Glomerular visceral epithelial cell (primary cell): ENCODE data around the gene PROCA1.
"Not testable (repeated sequence)": the region's sequence is repeated elsewhere in the genome, so short reads cannot be mapped to it uniquely, and the experiment has no call there.

ENCODE experiments used
- DNase-seq: peaks from one replicate; pipeline ENCODE4 v3.0.0-alpha.2; 2016; ENCODE audit errors: extremely low spot score

PROCA1 gene

DNA sequence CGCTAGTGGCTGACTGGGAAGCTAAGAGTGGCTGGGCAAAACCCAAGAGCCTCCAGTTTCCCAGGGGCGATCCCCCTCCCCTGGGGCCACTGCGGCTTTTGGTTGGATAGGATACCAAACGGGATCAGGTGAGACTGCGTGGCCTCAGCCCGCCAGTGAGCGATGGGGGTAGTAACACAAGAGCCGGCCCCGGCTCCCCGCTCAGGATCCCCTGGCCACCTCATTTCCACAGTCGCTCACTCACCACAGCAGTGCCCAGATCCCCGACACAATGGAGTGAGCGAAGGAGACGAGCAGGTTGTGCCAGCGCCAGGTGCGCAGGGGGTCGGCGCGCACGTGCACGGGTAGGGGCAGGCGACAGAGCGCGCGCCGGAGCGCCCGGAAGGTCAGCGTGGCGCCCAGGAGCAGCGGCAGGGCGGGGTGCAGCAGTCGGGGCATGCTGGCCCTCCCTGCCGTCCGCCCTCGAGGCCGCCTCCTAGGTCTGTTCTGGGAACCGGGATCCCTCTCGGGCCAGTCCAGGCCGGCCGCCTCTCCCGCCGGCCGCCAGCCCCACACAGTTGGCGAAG, 14.1 kb upstream of the PROCA1 start:
- peak; percentile 91 for DNase-seq

DNA sequence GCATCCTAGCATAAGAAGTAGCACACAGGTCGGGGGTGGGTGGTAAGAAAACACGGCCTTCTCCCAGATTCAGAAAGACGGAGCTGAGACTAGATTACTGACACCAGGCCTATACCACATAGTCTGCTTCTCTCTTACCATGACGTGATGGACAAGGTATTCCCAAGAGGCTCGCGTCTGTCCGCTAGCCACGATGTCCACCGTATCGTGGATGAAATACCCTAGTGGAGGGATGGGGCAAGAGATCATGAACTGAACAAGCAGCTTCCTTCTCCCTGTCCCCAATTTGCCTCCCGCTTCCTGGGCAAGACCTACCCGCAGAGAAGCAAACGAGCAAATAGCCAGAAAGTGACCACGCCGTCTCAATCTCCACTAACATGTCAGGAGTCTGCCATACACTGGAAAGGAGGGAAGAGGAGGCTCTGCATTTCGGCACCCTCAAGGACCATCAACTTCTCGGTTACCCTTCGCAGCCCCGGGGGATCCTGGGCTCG, 13.5 kb upstream of the PROCA1 start:
- DNase-seq: peak; percentile 79

DNA sequence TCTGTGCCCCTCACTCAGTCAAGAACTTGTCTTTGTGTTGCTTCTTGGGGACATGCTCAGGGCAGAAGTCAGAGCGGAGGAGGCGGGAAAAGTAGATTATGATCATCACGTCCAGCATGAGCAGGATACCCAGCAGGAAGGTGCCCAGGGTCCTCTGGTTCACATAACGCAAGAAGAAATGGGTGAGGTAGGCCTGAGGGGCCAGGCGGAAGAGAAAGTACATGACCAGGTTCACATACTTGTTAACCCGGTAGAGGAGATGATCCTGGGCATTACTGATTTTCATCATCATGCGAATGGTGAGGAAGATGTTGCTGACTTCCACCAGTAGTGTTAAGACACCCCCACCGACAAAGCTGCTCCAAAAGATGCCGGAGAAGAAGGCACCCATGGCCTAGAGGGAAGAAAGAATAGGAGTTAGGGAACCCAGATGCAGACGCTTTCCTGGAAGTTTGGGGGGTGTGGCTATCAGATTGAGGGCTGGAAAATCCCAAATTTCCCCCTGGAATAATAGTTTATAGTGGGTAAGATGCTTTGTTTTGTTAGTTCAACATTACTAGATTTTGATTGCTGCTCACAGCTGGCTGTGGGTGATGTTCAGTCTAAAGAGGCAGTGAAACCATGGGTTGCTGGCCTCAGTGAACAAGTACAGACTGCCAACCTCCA, 12.9 kb upstream of the PROCA1 start:
- DNase-seq: no peak

DNA sequence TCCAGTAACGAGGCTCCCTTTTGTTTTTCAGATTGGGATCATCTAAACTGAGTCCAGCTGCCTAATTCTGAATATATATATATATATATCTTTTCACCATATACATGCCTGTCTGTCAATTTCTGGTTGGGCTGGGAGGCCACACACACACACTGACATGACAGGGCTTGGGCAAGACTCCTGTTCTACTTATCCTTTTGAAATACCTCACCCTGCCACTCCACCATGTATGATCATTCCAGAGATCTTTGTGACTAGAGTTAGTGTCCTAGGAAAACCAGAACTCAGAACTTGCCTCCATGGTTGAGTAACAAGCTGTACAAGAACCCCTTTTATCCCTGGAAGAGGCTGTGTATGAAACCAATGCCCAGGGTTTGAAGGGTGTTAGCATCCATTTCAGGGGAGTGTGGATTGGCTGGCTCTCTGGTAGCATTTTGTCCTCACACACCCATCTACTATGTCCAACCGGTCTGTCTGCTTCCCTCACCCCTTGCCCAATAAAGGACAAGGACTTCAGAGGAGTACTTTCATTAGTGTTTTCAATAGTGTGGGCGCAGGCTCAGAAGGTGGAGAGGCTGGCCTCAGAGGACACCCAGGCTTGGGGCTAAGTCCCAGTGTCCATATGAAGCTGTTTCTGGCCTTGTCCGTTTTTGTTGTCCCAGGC, 12.3 kb upstream of the PROCA1 start:
- not testable (repeated sequence) for DNase-seq

DNA sequence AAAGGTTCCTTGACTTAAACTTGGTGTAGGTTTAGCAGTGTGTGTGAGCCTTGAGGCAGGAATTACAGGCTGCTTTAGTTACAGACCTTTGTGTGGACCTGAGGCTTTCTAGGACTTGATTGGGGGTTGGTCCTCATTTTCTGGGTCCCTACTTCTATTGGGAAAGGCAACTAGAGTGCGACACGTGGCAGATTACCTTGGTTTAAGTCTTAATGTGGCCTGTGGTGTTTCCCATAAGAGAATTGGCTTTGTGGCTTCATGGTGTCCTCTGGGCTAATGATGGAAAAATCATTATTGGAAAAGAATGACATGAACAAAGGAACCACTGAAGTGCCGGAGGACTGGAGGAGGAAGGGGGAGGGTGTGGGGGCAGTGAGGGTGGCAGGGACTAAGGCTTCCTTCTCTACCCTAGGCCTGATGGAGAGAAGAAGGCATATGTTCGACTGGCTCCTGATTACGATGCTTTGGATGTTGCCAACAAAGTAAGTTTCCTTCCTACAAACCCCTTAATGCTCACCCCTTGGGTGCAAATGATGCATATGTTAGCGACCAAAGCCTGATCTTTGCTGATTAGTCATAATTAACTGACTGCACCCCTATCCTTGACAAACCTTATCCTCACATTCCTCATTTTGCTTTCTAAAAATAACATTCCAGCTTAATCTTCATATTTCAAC, 11.6 kb upstream of the PROCA1 start:
- DNase-seq: no peak

DNA sequence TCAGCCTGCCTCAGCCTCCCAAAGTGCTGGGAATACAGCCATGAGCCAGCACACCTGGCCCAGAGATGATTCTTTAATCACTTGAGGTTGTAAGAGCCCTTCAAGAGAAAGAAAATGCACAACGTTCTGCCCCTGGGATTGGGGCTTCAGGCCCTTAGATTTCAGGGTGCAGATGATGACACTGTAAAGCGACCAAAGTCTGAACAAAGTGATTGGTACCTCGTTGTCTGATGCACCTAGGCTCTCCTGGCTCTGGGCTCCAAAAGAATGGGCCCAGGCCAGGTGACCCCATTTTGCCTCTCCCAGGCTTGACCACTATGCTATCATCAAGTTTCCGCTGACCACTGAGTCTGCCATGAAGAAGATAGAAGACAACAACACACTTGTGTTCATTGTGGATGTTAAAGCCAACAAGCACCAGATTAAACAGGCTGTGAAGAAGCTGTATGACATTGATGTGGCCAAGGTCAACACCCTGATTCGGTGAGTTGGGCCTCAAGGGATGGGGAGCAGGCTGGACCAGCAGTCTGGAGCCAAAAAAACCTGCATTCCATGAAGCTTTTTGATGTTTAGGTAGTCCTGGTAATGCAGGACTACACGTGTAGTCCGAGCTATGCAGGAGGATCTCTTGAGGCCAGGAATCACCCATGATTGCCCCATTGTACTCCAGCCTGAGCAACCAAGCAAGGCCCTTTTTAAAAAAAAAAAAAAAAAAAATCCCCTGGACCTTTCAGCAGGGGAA, 10.9 kb upstream of the PROCA1 start:
- DNase-seq: no peak

DNA sequence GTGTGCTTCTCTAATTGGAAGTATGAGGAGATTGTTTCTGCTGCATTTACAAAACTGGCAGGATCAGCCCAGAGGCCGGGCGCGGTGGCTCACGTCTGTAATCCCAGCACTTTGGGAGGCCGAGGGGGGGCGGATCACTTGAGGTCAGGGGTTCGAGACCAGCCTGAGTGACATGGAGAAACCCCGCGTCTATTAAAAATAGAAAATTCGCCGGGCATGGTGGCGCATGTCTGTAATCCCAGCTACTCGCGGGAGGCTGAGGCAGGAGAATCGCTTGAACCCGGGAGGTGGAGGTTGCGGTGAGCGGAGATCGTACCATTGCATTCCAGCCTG, 9.3 kb upstream of the PROCA1 start:
- DNase-seq: not testable (repeated sequence)

DNA sequence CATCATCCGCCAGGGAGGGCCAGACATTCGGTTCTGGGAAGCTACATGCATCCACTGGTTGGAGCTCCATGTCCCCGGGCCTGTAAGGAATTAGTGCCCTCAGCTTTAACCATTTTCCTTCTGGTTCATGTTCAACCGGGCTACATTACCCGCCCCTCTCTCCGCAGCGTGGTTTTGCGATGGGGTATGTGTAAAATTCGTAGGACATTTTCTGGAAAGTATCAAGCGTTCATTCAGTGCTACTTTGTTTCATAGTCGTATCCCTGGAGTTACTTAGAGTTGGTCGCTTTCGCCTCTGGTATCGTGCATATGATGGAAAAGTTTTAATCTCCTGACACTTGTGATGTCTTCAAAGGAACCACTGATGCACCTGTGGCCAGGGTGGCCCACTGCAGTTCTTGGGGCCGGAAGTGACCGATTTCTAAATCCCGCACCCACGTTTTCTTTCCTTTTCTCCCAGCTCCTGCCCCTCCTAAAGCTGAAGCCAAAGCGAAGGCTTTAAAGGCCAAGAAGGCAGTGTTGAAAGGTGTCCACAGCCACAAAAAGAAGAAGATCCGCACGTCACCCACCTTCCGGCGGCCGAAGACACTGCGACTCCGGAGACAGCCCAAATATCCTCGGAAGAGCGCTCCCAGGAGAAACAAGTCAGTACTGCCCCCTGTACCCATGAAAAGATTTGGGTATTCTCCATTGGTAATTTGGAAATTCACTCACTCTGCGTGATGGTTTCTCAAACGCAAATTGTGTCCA, 8.7 kb upstream of the PROCA1 start:
- DNase-seq: peak; percentile 25

DNA sequence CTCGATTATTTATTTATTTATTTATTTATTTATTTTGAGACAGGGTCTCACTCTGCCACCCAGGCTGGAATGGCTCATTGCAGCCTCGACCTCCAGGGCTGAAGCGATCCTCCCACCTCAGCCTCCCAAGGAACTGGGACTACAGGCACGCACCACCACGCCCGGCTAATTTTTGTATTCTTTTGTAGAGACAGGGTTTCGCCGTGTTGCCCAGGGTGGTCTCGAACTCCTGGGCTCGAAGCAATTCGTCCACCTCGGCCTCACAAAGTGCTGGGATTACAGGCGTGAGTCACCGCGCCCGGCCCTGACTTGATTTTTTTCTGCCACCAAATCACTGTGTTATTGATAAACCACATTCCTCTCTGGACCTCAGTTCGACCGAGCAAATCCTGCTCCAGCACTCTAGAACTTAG, 7.3 kb upstream of the PROCA1 start:
- no peak for DNase-seq

DNA sequence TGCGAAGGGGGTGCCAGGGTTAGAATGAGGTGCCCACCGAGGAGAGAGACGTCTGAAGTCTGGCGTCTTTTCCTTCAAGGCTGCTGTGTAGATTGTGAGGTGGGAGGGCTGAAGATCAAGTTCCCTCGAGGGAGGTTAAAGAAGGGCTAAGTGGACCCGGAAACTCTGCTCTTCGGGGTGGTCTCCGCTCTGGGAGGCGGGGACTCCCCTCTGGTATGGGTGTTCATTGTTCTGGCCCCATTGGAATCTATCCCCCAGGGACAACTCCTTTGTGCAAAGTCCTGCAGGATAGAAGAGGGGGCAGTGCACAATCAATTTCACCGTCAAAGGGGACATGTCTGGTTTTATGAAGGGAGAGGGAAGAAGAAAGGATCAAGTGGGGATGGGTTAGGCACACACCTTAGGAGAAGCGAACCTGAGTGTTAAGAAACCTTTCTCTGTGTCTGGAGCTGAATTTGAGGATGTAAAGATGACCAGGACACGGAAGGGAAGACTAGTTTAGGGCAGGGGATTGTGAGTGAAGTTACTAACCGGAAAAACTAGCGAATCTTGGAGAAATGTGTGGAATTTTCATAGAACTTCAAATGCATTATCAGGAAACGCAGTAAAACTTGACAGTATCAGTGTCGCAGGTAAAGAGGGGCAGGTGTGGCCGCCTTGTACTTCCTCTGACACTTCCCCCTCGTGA, 6.8 kb upstream of the PROCA1 start:
- DNase-seq: no peak

DNA sequence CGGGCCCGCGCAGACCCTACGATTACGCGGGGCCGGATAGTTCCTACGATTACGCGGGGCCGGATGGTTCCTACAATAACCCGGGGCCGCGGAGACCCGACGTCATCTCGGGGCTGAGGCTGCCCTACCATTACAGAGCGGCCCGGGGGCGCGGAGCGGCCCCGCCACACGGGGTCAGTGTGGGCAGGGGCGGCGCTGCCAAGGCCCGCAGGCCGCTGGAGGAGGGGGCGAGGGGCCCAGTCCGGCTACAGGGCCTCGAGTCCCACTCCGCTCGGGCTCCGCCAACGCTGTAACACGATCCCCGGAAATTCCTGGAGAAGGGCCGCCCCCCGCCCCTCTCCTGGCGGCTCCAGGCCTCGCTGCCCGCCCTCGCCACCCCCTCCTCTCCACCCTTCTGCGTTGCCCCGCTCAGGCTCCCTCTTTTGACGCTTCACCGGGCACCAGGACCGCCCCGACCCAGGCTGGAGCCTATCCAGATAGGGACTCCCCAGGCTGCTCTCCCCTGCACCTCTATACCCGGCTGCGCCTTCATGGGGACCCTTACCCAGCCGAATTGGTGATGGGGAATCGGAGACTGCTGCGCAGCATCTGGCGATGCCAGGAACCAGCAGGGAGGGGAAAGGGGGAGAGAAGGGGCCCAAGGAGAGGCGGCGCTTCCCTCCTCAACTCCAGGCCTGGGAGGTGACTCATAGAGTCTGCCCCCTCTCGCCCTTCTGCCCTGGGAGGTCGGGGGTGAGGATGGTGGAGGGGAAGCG, 6.1 kb upstream of the PROCA1 start, which contains the start of gene RAB34:
RAB34 (minus strand) TSS at position 291 of the 755 bp plus-strand sequence. CDS start 602 bp downstream, outside the sequence.
- DNase-seq: peak; percentile 92

DNA sequence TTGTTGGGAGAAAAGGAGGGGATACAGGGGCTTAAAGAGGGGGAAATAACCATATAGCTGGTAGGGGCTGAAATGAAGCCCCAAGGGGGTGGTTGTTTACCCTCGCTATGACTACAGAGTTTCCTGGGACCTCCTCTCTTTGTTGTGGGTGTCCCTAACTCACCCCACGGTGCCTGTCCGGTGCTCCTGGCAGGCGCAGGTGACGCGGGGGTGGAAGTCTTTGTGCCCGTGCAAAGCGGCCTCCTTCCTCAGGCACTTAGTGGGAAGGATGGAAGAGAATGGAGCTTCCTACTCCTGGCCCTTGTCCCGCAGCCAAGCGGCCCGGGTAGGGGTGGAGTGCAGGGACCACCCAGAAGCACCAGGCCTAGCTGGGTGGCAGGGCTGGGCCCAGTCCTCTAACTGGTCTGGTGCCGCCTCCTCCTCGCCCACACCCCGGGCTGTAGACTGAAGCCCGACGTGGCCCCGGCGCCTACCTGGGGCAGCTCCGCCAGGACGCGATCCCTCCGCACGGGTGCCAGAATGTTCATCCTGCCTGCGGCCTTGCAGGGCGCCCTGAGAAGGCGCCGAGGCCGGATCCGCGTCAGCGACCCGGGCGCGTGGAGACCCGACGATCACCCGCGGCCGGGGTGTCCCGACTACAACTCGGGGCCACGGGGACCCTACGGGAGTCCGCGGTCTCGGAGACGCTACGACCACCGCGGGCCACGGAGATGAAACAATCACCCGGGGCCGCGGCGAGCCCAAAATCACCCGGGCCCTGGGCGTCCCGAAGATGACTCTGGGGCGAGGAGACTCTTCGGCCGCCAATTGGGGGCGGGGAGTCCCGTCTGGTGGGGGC, 5.3 kb upstream of the PROCA1 start:
- DNase-seq: peak; percentile 40

DNA sequence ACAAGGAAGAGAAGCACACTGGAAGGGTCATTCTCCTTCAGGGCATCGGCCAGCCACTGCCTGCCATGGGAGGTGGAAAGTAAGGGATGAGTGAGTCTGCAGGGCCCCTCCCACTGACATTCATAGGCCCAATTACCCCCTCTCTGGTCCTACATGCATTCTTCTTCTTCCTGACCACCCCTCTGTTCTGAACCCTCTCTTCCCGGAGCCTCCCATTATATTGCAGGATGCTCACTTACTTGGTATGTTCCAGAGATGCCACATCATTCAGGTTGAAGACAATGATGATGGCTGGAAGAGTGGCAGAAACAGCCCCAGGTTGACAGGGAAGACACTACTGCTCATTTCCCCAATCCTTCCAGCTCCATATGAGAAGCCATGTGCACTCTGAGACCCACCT, 3.5 kb upstream of the PROCA1 start:
- no peak for DNase-seq

DNA sequence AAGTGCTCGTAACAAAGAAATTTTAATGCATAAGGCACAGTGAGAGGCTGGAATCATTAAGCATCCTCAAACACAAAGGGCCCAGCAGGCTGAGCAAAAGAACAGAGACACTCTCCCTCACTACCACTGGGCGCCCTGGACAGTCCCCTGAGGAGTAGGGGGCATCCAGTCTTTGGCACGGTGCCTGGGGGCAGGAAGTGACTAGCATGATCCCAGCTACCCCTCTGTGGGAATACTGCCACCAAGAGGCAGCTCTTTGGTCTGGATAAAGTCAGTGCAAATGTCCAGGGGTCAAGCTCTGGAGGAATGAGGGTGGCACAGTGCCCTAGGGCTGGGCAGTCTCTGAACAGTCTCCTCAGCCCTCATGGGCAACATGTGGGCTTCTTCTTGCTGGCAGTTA, 2.6 kb upstream of the PROCA1 start:
- DNase-seq: no peak

DNA sequence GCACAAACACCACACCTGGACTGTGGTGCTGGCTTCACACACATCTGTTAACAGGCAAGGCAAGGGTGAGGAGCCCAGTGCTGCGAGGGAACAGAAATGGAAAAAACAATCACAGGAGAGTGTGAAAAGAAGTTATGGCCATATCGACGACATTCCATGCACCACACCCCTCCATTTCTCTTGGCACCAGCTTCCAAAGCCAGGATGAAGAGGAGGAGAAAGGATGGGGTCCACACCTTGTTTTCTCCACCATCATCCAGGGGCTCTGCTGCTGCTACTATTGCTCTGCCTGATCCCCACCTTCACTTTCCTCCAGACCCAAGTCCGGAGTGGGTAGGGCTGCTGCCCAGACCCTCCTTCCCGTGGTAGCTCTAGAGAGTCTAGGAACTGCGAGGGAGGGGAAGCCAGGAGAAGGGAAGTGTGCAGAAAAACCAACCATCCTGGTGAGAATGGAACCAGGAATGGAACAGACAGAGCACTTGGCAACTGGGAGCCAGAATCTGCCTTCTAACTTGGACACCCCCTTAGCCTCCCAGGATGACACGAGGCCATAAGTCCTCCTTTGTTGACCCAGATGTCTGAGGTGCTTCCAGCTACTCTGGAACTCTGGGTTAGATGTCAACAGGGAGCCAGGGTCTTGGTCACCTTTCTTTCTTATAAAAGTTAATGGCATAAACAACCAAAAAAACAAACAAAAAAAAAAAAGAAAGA, 1.2 kb upstream of the PROCA1 start:
- no peak for DNase-seq

DNA sequence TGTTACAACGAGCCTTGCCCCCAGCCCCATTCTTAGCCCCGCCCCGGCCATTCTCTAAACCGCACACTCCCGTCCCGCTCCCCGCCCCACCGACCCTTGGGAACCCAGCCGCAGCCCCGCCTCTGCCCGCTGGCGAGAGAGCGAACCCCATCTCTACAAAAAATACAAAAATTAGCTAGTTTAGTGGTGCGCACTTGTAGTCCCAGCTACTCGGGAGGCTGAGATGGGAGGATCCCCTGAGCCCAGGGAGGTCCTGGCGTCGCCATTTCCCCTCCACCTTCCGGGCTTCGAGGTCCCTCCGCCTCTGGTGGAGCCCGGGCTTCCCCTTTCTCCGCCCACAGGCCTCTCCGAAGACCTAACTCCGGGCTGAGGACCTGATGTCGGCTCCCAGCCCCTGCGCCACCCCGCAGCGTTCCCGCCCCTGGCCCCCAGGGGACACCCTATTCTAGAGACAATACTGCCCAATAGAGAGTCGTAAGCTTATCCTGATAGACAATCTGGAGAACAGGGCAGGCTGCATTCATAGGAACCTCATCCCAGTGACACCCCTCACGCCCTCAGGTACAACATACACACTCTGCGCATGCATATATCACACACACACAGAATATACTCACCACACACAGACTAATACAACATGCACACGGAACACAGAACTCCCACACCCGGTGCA, 480 bp upstream of the PROCA1 start:
- DNase-seq: no peak

DNA sequence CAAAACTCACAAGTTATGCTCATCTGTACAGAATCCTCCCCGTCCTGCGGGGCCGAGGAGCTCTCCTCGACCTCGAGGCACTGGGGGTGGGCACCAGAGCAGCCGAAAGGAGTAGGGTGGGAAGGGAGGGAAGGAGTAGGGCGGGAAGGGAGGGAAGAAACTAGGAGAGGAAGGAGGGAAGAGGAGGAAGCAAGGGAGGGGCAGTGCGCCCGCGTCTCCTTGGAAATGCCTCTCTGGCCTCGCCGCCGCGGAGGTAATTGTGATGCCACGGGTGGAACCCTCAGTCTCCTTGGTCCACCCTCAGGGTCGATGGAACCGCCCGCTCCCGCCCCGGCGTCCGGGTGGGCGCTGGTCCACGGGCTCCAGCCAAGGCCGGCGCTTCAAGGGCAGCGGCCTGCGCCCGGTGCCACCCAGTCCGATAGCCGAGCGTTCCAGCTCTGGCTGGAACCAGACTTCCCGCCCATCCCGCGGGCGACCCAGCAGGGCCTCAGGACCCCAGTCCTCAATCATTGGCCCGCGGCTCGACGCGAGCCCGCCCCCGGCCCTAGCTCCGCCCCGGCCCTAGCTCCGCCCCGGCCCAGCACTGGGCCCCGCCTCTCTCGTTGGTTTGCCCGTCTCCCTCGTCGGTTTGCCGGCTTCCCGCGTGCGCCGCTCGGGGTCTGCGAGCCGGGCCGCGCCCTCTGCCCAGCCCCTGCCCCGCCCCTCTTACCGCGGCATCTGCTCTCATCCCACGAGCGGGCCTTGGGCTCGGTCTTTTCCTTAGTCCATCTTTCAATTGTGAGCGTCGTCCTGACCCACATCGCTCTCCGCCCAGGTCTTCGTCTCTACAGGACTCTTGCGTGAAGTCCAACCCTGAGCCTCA, 596 bp downstream of the PROCA1 start:
- peak; percentile 96 for DNase-seq
